Heart left ventricle (tissue), 13 donors: ENCODE measurements around the gene LRP2BP.
"Not testable (repeated sequence)": the region's sequence is repeated elsewhere in the genome, so short reads cannot be mapped to it uniquely, and the experiment has no call there.

Source experiments
- CTCF ChIP-seq, 12 donors: fragments of 200-600 bp; sonication (generic) in 4 of 12; IDR thresholded peaks; one replicate each; pipeline versions ENCODE4 v1.5.0 to v1.8.0; 2018 to 2022; ENCODE audit warnings: antibody characterized with exemption in 12 of 12, mild to moderate bottlenecking in 5 of 12
- POLR2A ChIP-seq, 2 donors: fragments of 450-650 bp; IDR thresholded peaks; one replicate each; pipeline ENCODE4 v1.6.1; 2017; ENCODE audit warnings: antibody characterized with exemption in 2 of 2, mild to moderate bottlenecking in 2 of 2, moderate library complexity in 2 of 2
- donor health status: ischemic (EF 13 %, LVEDD 7.1; RV severe dilation, severe dysfunction).
- donor health status: DM: no; HTN: yes; CAD: no.
- donor health status: DM: no; HTN: no; CAD: no.
- donor health status: ischemic (EF 25% LVEDD 6.9; RV normal size, moderate dysfunction).
- donor health status: ischemic (EF 25% LVEDD 5.7; RV mildly dilated, moderate dysfunction).
- donor health status: ischemic (EF 35%, LVEDD 5.7; RV mildly dilated, moderate dysfunction).
- donor health status: nonischemic (EF 11% LVEDD 7.7; RV severe dilation, severe dysfunction).
- donor health status: DM: yes; HTN: yes; CAD: no.
- donor health status: PGD.
- donor health status: ischemic (EF 29% LVEDD 5.4; RV normal size, mild dysfunction).
- donor health status: nonischemic (EF 23%, LVEDD 6.1; RV moderate dilation, normal function).

- TF ChIP-seq POLR2A, CTCF (IDR thresholded peaks at IDR 0.05): not testable (repeated sequence)
Measured at GRCh38 chr4:185362570-185362969, 33.2 kb downstream of the LRP2BP start.
